ENCODE data around the gene NCK2. TPM values are rescaled to one million over a fixed set of nuclear protein-coding genes. Genes with fewer than 3 reads are reported as not detected.
A peak's percentile ranks its signal among the peaks of the same experiment; 100 is the strongest.

NCK2 gene
- total and polyA plus RNA-seq, 2 of the 13 experiments (the other 11 are each of a cell fraction or from before 2014, with no cell fraction given) = 14.8 to 23.5 TPM

DNA sequence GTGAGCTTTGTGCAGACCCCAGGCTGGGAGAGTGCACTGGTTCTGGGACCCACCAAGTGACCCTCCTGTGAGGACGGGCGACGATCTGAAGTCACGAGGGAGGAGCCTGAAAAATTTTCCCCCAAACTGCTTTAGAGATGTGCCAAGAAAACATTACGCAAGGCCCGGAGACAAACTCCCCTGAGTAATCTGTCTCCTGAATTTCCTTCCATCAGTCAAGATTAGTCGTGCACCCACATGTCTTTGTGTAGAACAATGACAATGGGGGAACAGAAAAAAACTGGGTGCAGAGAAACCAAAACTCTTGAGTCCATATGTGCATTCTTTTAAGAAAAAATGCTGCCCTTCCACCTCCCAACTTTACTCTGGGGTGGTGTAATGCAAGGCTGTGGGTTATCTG lies 12.6 kb upstream of the NCK2 start:
- Histone ChIP-seq H3K4me3 (replicated peaks in 1 of 3; ENCODE audit: insufficient read depth in 1 of 3, low read depth in 2 of 3, low read length in 3 of 3) (no peak overlapping the region), H3K79me2 (ENCODE audit: insufficient read depth, low read length) (no peaks in the 10 kb centered on the region), H3K36me3 (replicated peaks in 1 of 2; ENCODE audit: control insufficient read depth in 1 of 2, insufficient read depth in 2 of 2, low read length in 2 of 2) (no peaks in the 10 kb centered on the region), H2AFZ (ENCODE audit: low read length) (no peak overlapping the region), H3K4me2 (ENCODE audit: low read depth, low read length) (no peak overlapping the region), H3K9ac (ENCODE audit: insufficient read depth, low read depth, low read length) (no peak overlapping the region), H3K4me1 (ENCODE audit: insufficient read depth, low read length) (no peaks in the 10 kb centered on the region), H3K9me3 (ENCODE audit: low read length) (no peaks in the 10 kb centered on the region; the same call in 1 of the 2 replicates), H4K20me1 (ENCODE audit: insufficient read depth, low read length) (no peaks in the 10 kb centered on the region), H3K27ac (ENCODE audit: extremely low read length, insufficient read depth, low read length) (no peak overlapping the region), H3K27me3 (ENCODE audit: control insufficient read depth in 1 of 2, insufficient read depth in 2 of 2, low read length in 2 of 2) (peaks cover 0 to 15% of the 10 kb centered on the region in 2 experiments; a peak in 2 of 5 replicates)
- no peak for ATAC-seq
- in situ Hi-C loops (cut with HindIII; ENCODE audit: extremely low pct_ligation_motif_present, low pct_unique_long_range_greater_than_20kb) = no loop called here
- TF ChIP-seq CEBPB (IDR thresholded peaks at IDR 0.05; ENCODE audit: borderline replicate concordance, low read depth, low read length) (0 out of 2 replicates have a peak, but pooled peaks have one; percentile 4), KDM5B (CRISPR knock-in tag; IDR thresholded peaks at IDR 0.05; ENCODE audit: borderline replicate concordance) (no peak), SP1 (IDR thresholded peaks at IDR 0.05) (no peak), SP1 (CRISPR knock-in tag; IDR thresholded peaks at IDR 0.05) (no peak)
- TF ChIP-seq, protein P1, sequence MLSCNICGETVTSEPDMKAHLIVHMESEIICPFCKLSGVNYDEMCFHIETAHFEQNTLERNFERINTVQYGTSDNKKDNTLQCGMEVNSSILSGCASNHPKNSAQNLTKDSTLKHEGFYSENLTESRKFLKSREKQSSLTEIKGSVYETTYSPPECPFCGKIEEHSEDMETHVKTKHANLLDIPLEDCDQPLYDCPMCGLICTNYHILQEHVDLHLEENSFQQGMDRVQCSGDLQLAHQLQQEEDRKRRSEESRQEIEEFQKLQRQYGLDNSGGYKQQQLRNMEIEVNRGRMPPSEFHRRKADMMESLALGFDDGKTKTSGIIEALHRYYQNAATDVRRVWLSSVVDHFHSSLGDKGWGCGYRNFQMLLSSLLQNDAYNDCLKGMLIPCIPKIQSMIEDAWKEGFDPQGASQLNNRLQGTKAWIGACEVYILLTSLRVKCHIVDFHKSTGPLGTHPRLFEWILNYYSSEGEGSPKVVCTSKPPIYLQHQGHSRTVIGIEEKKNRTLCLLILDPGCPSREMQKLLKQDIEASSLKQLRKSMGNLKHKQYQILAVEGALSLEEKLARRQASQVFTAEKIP (CRISPR knock-in tag; IDR thresholded peaks at IDR 0.05; ENCODE audit: borderline replicate concordance) = no peak
- no peak for FAIRE-seq
- DNase-seq (ENCODE audit: low spot score) = no peak
- intact Hi-C loops (cut with micrococcal nuclease; ENCODE audit: unreplicated experiment) = no loop called here
- no TSS peak for BruUV-seq (replicated peaks)
- CTCF ChIA-PET (ENCODE audit: low intra/inter-chr PET ratio, low total read pairs) = no interaction called here
- POLR2A ChIA-PET = no interaction called here
- WGBS (ENCODE audit: low lambda C conversion rate) = 10% methylated on average over 7 of the region's 7 CpGs

DNA sequence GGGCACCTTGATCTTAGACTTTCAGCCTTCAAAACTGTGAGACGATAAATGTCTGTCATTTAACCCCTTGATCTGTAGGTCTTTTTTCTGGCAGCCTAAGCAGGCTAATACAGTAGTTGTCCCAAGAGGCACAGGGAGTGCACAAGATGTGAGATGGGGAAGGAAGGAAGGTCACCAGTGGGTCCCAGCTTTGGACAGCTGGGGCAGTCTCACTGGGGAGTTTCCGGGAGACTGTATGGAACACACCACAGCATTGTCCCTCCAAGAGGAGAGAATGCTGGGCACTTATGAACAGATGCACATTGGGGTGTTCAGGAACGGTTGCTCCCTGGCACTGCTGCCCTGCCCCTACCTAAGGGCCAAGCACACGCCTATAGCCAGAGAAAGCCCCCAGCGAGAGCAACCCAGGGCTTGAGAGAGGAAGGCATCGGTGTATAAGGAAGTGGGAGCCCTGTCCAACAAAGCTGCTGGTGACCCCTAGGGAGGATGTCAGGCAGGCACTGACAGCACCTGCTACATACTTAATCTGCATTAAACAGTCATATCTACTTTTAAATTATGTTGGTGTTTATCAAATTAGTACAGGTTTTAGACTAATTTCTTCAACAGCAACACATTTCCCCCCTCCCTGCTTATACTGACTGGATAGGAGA lies 11.6 kb upstream of the NCK2 start:
- no peak for DNase-seq (ENCODE audit: low spot score)
- TF ChIP-seq MXD4 (CRISPR knock-in tag; IDR thresholded peaks at IDR 0.05) (no peak), TOPORS (CRISPR knock-in tag; IDR thresholded peaks at IDR 0.05) (no peak), ZNF83 (CRISPR knock-in tag; IDR thresholded peaks at IDR 0.05; ENCODE audit: borderline replicate concordance) (no peak), NFKB2 (CRISPR knock-in tag; IDR thresholded peaks at IDR 0.05; ENCODE audit: borderline replicate concordance) (no peak), ZNF234 (CRISPR knock-in tag; conservative IDR thresholded peaks at IDR 0.05) (no peak), SETDB1 (CRISPR knock-in tag; IDR thresholded peaks at IDR 0.05; ENCODE audit: borderline replicate concordance) (no peak), RAD21 (CRISPR knock-in tag; IDR thresholded peaks at IDR 0.05) (no peak)
- TF ChIP-seq, protein P2, sequence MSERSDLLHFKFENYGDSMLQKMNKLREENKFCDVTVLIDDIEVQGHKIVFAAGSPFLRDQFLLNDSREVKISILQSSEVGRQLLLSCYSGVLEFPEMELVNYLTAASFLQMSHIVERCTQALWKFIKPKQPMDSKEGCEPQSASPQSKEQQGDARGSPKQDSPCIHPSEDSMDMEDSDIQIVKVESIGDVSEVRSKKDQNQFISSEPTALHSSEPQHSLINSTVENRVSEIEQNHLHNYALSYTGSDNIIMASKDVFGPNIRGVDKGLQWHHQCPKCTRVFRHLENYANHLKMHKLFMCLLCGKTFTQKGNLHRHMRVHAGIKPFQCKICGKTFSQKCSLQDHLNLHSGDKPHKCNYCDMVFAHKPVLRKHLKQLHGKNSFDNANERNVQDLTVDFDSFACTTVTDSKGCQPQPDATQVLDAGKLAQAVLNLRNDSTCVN (CRISPR knock-in tag; IDR thresholded peaks at IDR 0.05; ENCODE audit: borderline replicate concordance) = no peak
- TF ChIP-seq, protein P3, sequence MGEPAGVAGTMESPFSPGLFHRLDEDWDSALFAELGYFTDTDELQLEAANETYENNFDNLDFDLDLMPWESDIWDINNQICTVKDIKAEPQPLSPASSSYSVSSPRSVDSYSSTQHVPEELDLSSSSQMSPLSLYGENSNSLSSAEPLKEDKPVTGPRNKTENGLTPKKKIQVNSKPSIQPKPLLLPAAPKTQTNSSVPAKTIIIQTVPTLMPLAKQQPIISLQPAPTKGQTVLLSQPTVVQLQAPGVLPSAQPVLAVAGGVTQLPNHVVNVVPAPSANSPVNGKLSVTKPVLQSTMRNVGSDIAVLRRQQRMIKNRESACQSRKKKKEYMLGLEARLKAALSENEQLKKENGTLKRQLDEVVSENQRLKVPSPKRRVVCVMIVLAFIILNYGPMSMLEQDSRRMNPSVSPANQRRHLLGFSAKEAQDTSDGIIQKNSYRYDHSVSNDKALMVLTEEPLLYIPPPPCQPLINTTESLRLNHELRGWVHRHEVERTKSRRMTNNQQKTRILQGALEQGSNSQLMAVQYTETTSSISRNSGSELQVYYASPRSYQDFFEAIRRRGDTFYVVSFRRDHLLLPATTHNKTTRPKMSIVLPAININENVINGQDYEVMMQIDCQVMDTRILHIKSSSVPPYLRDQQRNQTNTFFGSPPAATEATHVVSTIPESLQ (CRISPR knock-in tag; conservative IDR thresholded peaks at IDR 0.05) = no peak

More for the DNA sequence above, 11.6 kb upstream of the NCK2 start:
- CTCF ChIA-PET (ENCODE audit: low intra/inter-chr PET ratio, low total read pairs) = no interaction called here
- Histone ChIP-seq H3K9me3 (ENCODE audit: low read length) (no peaks in the 10 kb centered on the region), H3K4me3 (replicated peaks in 1 of 3; ENCODE audit: insufficient read depth in 1 of 3, low read depth in 2 of 3, low read length in 3 of 3) (no peak overlapping the region), H3K36me3 (replicated peaks in 1 of 2; ENCODE audit: control insufficient read depth in 1 of 2, insufficient read depth in 2 of 2, low read length in 2 of 2) (no peaks in the 10 kb centered on the region), H3K9ac (ENCODE audit: insufficient read depth, low read depth, low read length) (no peak overlapping the region), H3K4me1 (ENCODE audit: insufficient read depth, low read length) (no peaks in the 10 kb centered on the region), H4K20me1 (ENCODE audit: insufficient read depth, low read length) (no peaks in the 10 kb centered on the region), H3K4me2 (ENCODE audit: low read depth, low read length) (no peak overlapping the region), H3K79me2 (ENCODE audit: insufficient read depth, low read length) (no peaks in the 10 kb centered on the region), H2AFZ (ENCODE audit: low read length) (no peak overlapping the region), H3K27me3 (ENCODE audit: control insufficient read depth in 1 of 2, insufficient read depth in 2 of 2, low read length in 2 of 2) (peaks cover 0 to 17% of the 10 kb centered on the region in 2 experiments; a peak in 2 of 5 replicates), H3K27ac (ENCODE audit: extremely low read length, insufficient read depth, low read length) (no peak overlapping the region)
- 27% methylated on average over 6 of the region's 6 CpGs for WGBS (ENCODE audit: low lambda C conversion rate)
- FAIRE-seq = no peak
- BruUV-seq (replicated peaks) = no TSS peak
- in situ Hi-C loops (cut with HindIII; ENCODE audit: extremely low pct_ligation_motif_present, low pct_unique_long_range_greater_than_20kb) = no loop called here
- ATAC-seq = no peak
- POLR2A ChIA-PET = no interaction called here
- intact Hi-C loops (cut with micrococcal nuclease; ENCODE audit: unreplicated experiment) = no loop called here

All from HepG2 (cell line).